CD8-positive, alpha-beta memory T cell (primary cell): ENCODE data around the gene NKPD1. TPM values are rescaled to one million over a fixed set of nuclear protein-coding genes. Genes with fewer than 3 reads are reported as not detected.
A peak's percentile ranks its signal among the peaks of the same experiment; 100 is the strongest.

Experiments used
- CTCF ChIA-PET: fragments of 350-600 bp; sonication (Branson Sonifier 250); formaldehyde crosslinking; loops from one replicate; lab custom pipeline; 2021; ENCODE audit warnings: antibody characterized with exemption; lab: Charles Lee
- POLR2A ChIA-PET: fragments of 350-600 bp; sonication (Branson Sonifier 250); formaldehyde crosslinking; loops from one replicate; lab custom pipeline; 2021; ENCODE audit warnings: antibody characterized with exemption; lab: Charles Lee
- DNase-seq, 5 donors: peaks; one replicate each; pipeline versions ENCODE4 v3.0.0 to v3.0.0-alpha.2; 2020 to 2022; ENCODE audit warnings: mixed read lengths in 1 of 5
- H3K27ac ChIP-seq: one replicate; pipeline ENCODE4 v1.7.0; 2013; ENCODE audit warnings: low read depth, mild to moderate bottlenecking, low read length, moderate library complexity
- H3K27me3 ChIP-seq: 2 replicates; pipeline ENCODE4 v1.7.0; 2013; ENCODE audit warnings: low read length, mild to moderate bottlenecking; ENCODE audit not compliant: insufficient read depth, poor library complexity, severe bottlenecking
- H3K36me3 ChIP-seq: 2 replicates; pipeline ENCODE4 v1.7.0; 2013; ENCODE audit warnings: mild to moderate bottlenecking, low read length, moderate library complexity; ENCODE audit not compliant: insufficient read depth
- H3K4me1 ChIP-seq: 2 replicates; pipeline ENCODE4 v1.7.0; 2013; ENCODE audit warnings: mild to moderate bottlenecking, low read length, moderate library complexity; ENCODE audit not compliant: insufficient read depth
- H3K4me3 ChIP-seq: 2 replicates; pipeline ENCODE4 v1.7.0; 2013; ENCODE audit warnings: mild to moderate bottlenecking, low read length
- H3K9me3 ChIP-seq: 2 replicates; pipeline ENCODE4 v1.7.0; 2013; ENCODE audit warnings: mild to moderate bottlenecking, low read length
- H3K27ac Mint-ChIP-seq, 8 donors: one replicate each; pipeline ENCODE4 v1.8.0; 2020 to 2021; ENCODE audit warnings: mixed read lengths in 8 of 8, mild to moderate bottlenecking in 6 of 8, inconsistent platforms in 3 of 8, moderate library complexity in 3 of 8
- H3K27me3 Mint-ChIP-seq, 2 donors: one replicate each; pipeline ENCODE4 v1.8.0; 2020 to 2021; ENCODE audit warnings: mixed read lengths in 2 of 2, mild to moderate bottlenecking in 1 of 2, moderate library complexity in 1 of 2
- H3K36me3 Mint-ChIP-seq, 3 donors: one replicate each; pipeline ENCODE4 v1.8.0; 2020 to 2021; ENCODE audit warnings: mixed read lengths in 3 of 3, inconsistent platforms in 1 of 3, mild to moderate bottlenecking in 1 of 3
- H3K4me1 Mint-ChIP-seq, 3 donors: one replicate each; pipeline ENCODE4 v1.8.0; 2020 to 2021; ENCODE audit warnings: mixed read lengths in 3 of 3, inconsistent platforms in 1 of 3, mild to moderate bottlenecking in 1 of 3
- H3K4me3 Mint-ChIP-seq, 7 donors: one replicate each; pipeline ENCODE4 v1.8.0; 2020 to 2021; ENCODE audit warnings: mixed read lengths in 7 of 7, mild to moderate bottlenecking in 6 of 7, moderate library complexity in 4 of 7, inconsistent platforms in 2 of 7
- H3K9me3 Mint-ChIP-seq, 5 donors: one replicate each; pipeline ENCODE4 v1.8.0; 2020 to 2022; ENCODE audit warnings: mixed read lengths in 5 of 5, mild to moderate bottlenecking in 3 of 5, moderate library complexity in 2 of 5, inconsistent platforms in 1 of 5
- polyA plus RNA-seq: library from polyadenylated mRNA; unstranded; fragments of 300-500 nt; fragmentation: Illumina TruSeq; gene quantifications from one replicate; pipeline ENCODE4 v1.2.3, GENCODE V29; 2021
- total RNA-seq, 2 experiments: library from RNA; stranded (reverse); gene quantifications; one replicate each; pipeline ENCODE4 v1.2.3, GENCODE V29; 2021

NKPD1 gene
- total and polyA plus RNA-seq, 3 experiments from 2014 or later = 0.13 to 0.20 (median 0.18) TPM

DNA sequence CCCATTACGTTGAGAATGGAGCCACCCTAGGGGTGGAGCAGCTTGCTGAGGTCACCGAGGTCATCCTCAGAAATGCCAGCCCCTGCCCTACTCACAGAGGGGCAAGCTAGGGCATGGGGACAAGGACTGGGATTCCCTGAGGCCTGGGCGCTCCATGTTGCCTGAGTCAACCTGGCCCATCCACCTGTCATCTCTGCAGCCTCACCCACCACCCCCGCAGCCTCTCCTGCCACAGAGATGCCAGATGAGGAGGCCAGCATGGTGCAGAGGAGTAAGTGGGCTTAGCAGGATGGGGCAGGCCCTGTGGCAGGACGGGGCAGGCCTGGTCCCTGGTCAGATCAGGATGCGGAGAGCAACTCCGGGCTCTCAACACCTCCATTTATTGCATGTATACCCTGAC lies 9.5 kb downstream of the NKPD1 start:
- Mint-ChIP-seq H3K4me1 (peaks cover 20 to 35% (median 22%) of the 10 kb centered on the region in 3 donors), H3K27ac (no peak overlapping the region), H3K9me3 (no peaks in the 10 kb centered on the region), H3K36me3 (peaks cover 0 to 7% (median 0%) of the 10 kb centered on the region in 3 donors), H3K4me3 (peak overlapping the region in 5 of 7 donors; percentile 12 to 61 (median 50)), H3K27me3 (peaks cover 7 to 9% of the 10 kb centered on the region in 2 donors)
- H3K4me1 ChIP-seq = peaks cover 19% of the 10 kb centered on the region
- CTCF ChIA-PET = no interaction called here
- peaks cover 3% of the 10 kb centered on the region for H3K27me3 ChIP-seq
- H3K36me3 ChIP-seq = no peaks in the 10 kb centered on the region
- H3K4me3 ChIP-seq = no peak overlapping the region
- H3K27ac ChIP-seq = no peak overlapping the region
- no peak for DNase-seq
- POLR2A ChIA-PET = no interaction called here
- no peaks in the 10 kb centered on the region for H3K9me3 ChIP-seq

GRCh38 chr19:45150751-45151281 lies 10.0 kb downstream of the NKPD1 start:
- Mint-ChIP-seq H3K4me3 (peak overlapping the region in 2 of 7 donors; percentile 40 to 61), H3K9me3 (no peaks in the 10 kb centered on the region), H3K27ac (peak overlapping the region in 1 of 8 donors; percentile 74), H3K36me3 (peaks cover 0 to 11% (median 0%) of the 10 kb centered on the region in 3 donors), H3K27me3 (peaks cover 7 to 9% of the 10 kb centered on the region in 2 donors), H3K4me1 (peaks cover 20 to 35% (median 22%) of the 10 kb centered on the region in 3 donors)
- Histone ChIP-seq H3K4me3 (no peak overlapping the region), H3K36me3 (no peaks in the 10 kb centered on the region), H3K4me1 (peaks cover 19% of the 10 kb centered on the region), H3K9me3 (no peaks in the 10 kb centered on the region), H3K27ac (no peak overlapping the region), H3K27me3 (peaks cover 3% of the 10 kb centered on the region)
- ChIA-PET POLR2A (no interaction called here), CTCF (no interaction called here)
- no peak for DNase-seq

DNA sequence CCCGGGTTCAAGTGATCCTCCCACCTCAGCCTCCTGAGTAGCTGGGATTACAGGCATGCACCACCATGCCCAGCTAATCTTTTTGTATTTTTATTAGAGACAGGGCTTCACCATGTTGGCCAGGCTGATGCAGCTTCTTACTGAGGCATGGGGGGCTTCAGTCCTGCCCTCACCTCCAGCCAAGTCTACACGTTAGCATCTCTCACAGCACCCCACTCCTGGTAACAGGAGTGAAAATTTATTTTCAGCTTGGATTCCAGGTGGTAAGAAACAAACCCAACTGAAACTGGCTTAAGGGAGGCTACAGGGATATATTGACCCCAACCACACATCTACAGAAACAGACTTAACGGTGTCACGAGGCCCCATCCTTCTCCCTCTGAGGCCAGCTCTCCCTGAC lies 10.6 kb downstream of the NKPD1 start:
- H3K27me3 Mint-ChIP-seq = peaks cover 4 to 5% of the 10 kb centered on the region in 2 donors
- CTCF ChIA-PET = interaction anchor here (0.7 to 1.0 kb wide), 2 partner anchors 9 to 58 kb away, joined by 3 read pairs; no protein-coding TSS in a partner anchor

GRCh38 chr19:45149129-45149528 lies 11.7 kb downstream of the NKPD1 start:
- no peak overlapping the region for H3K4me3 Mint-ChIP-seq
- peaks cover 0 to 13% (median 0%) of the 10 kb centered on the region in 3 donors for H3K36me3 Mint-ChIP-seq
- H3K27me3 Mint-ChIP-seq = peaks cover under 1 to 5% of the 10 kb centered on the region in 2 donors
- no peaks in the 10 kb centered on the region for H3K9me3 ChIP-seq
- no peak overlapping the region for H3K4me3 ChIP-seq
- DNase-seq = no peak
- H3K4me1 Mint-ChIP-seq = peaks cover 17 to 30% (median 19%) of the 10 kb centered on the region in 3 donors
- ChIA-PET CTCF (no interaction called here), POLR2A (interaction anchor here (0.6 kb wide), 1 partner anchor 1821 kb away, joined by 3 read pairs; no protein-coding TSS in a partner anchor)
- H3K9me3 Mint-ChIP-seq = no peaks in the 10 kb centered on the region
- H3K27me3 ChIP-seq = peaks cover 3% of the 10 kb centered on the region
- peak overlapping the region in 3 of 8 donors; percentile 54 to 68 (median 55) for H3K27ac Mint-ChIP-seq
- H3K4me1 ChIP-seq = peaks cover 19% of the 10 kb centered on the region
- H3K27ac ChIP-seq = no peak overlapping the region
- no peaks in the 10 kb centered on the region for H3K36me3 ChIP-seq

More for the DNA sequence above, 10.6 kb downstream of the NKPD1 start:
- H3K4me1 Mint-ChIP-seq = peaks cover 20 to 33% (median 22%) of the 10 kb centered on the region in 3 donors
- H3K36me3 Mint-ChIP-seq = peaks cover 0 to 11% (median 0%) of the 10 kb centered on the region in 3 donors
- no peaks in the 10 kb centered on the region for H3K9me3 ChIP-seq
- POLR2A ChIA-PET = no interaction called here
- H3K27me3 ChIP-seq = peaks cover 3% of the 10 kb centered on the region
- no peak for DNase-seq
- no peak overlapping the region for H3K27ac Mint-ChIP-seq
- H3K4me1 ChIP-seq = peaks cover 19% of the 10 kb centered on the region
- no peak overlapping the region for H3K27ac ChIP-seq
- no peaks in the 10 kb centered on the region for H3K9me3 Mint-ChIP-seq
- H3K4me3 Mint-ChIP-seq = peak overlapping the region in 1 of 7 donors; percentile 8
- H3K36me3 ChIP-seq = no peaks in the 10 kb centered on the region
- no peak overlapping the region for H3K4me3 ChIP-seq

GRCh38 chr19:45147835-45148676 lies 12.7 kb downstream of the NKPD1 start:
- no peaks in the 10 kb centered on the region for H3K27me3 ChIP-seq
- Mint-ChIP-seq H3K27ac (peak overlapping the region in 1 of 8 donors; percentile 24), H3K36me3 (peaks cover 0 to 17% (median under 1%) of the 10 kb centered on the region in 3 donors), H3K27me3 (peaks cover 0 to 5% of the 10 kb centered on the region in 2 donors), H3K4me3 (no peak overlapping the region), H3K9me3 (no peaks in the 10 kb centered on the region), H3K4me1 (peaks cover 13 to 19% (median 16%) of the 10 kb centered on the region in 3 donors)
- H3K27ac ChIP-seq = no peak overlapping the region
- H3K4me1 ChIP-seq = peaks cover 8% of the 10 kb centered on the region
- H3K9me3 ChIP-seq = no peaks in the 10 kb centered on the region
- no peak for DNase-seq
- ChIA-PET CTCF (no interaction called here), POLR2A (no interaction called here)
- no peak overlapping the region for H3K4me3 ChIP-seq
- H3K36me3 ChIP-seq = no peaks in the 10 kb centered on the region

- Mint-ChIP-seq H3K36me3 (peaks cover 0 to 27% (median 6%) of the 10 kb centered on the region in 3 donors), H3K4me1 (peaks cover 7 to 14% (median 12%) of the 10 kb centered on the region in 3 donors), H3K4me3 (no peak overlapping the region), H3K27ac (peak overlapping the region in 1 of 8 donors; percentile 26), H3K27me3 (no peaks in the 10 kb centered on the region), H3K9me3 (no peaks in the 10 kb centered on the region)
- DNase-seq = no peak
- no peaks in the 10 kb centered on the region for H3K36me3 ChIP-seq
- ChIA-PET CTCF (no interaction called here), POLR2A (interaction anchor here (0.5 kb wide), 1 partner anchor 195 kb away, joined by 3 read pairs; no protein-coding TSS in a partner anchor)
- H3K27me3 ChIP-seq = no peaks in the 10 kb centered on the region
- H3K27ac ChIP-seq = no peak overlapping the region
- no peak overlapping the region for H3K4me3 ChIP-seq
- H3K9me3 ChIP-seq = no peaks in the 10 kb centered on the region
- no peaks in the 10 kb centered on the region for H3K4me1 ChIP-seq
Observed at GRCh38 chr19:45146741-45147205, 14.0 kb downstream of the NKPD1 start.

DNA sequence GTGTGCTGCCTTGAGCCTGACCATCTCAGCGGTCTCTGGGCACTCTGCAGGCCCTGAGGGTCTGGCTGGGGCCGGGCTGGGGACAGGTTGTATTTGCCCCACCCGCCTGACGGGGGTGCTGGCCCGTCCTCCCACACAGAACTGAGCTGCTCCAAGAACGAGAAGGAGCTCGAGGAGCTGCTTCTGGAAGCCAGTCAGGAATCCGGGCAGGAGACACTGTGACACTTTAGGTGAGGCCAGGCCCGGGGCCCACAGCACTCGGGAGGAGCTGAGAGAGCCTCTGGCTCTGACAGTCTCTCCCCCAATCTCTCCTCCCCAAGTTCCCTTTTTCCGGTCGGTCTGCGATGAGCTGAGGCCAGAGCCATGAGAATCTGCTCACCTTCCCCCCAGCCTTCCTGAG lies 14.5 kb downstream of the NKPD1 start:
- no peak overlapping the region for H3K4me3 ChIP-seq
- CTCF ChIA-PET = no interaction called here
- H3K4me3 Mint-ChIP-seq = no peak overlapping the region
- H3K9me3 Mint-ChIP-seq = no peaks in the 10 kb centered on the region
- no peaks in the 10 kb centered on the region for H3K9me3 ChIP-seq
- H3K36me3 Mint-ChIP-seq = peaks cover 0 to 32% (median 6%) of the 10 kb centered on the region in 3 donors
- DNase-seq = no peak
- H3K27me3 Mint-ChIP-seq = no peaks in the 10 kb centered on the region
- H3K36me3 ChIP-seq = no peaks in the 10 kb centered on the region
- no peak overlapping the region for H3K27ac Mint-ChIP-seq
- no peaks in the 10 kb centered on the region for H3K27me3 ChIP-seq
- H3K4me1 ChIP-seq = no peaks in the 10 kb centered on the region
- H3K4me1 Mint-ChIP-seq = peaks cover 7 to 9% (median 7%) of the 10 kb centered on the region in 3 donors
- POLR2A ChIA-PET = interaction anchor here (0.5 to 0.8 kb wide), 2 partner anchors 13 to 194 kb away, joined by 3 read pairs; no protein-coding TSS in a partner anchor
- H3K27ac ChIP-seq = no peak overlapping the region
